T-cell (primary cell): ENCODE data around the gene CD96. TPM values are rescaled to one million over a fixed set of nuclear protein-coding genes. Genes with fewer than 3 reads are reported as not detected.
"Not testable (repeated sequence)": the region's sequence is repeated elsewhere in the genome, so short reads cannot be mapped to it uniquely, and the experiment has no call there.

Source experiments
- ATAC-seq, 4 experiments: fragments of 200-7000 bp in 3 of 4; fragments of 150-1000 bp in 1 of 4; cut with Tn5 transposase; replicated peaks in 1 of 4; 1 replicate in 3 of 4; 2 replicates in 1 of 4; pipeline ENCODE4 v1.10.0; 2021; ENCODE audit warnings: moderate library complexity in 3 of 4, mild to moderate bottlenecking in 2 of 4, moderate number of reproducible peaks in 1 of 4
- CTCF ChIA-PET, 2 donors: fragments of 300-600 bp; sonication (Branson Sonifier 250); formaldehyde crosslinking; loops; one replicate each; lab custom pipeline; 2022; ENCODE audit warnings: antibody characterized with exemption in 2 of 2; lab: Charles Lee
- POLR2A ChIA-PET, 2 donors: fragments of 300-600 bp; sonication (Branson Sonifier 250); formaldehyde crosslinking; loops; one replicate each; lab custom pipeline; 2022; ENCODE audit warnings: antibody characterized with exemption in 2 of 2; lab: Charles Lee
- DNase-seq, 35 experiments: peaks; one replicate each; pipeline versions ENCODE4 v3.0.0 to v3.0.0-alpha.2; 2013 to 2023
- H3K27ac ChIP-seq: one replicate; pipeline ENCODE4 v1.5.1; 2013; ENCODE audit warnings: low read length
- H3K27me3 ChIP-seq, 2 experiments: replicated peaks in 1 of 2; 1 replicate in 1 of 2; 2 replicates in 1 of 2; pipeline versions ENCODE4 v1.6.1 to v1.7.0; 2013; ENCODE audit warnings: low read length in 1 of 2, mixed read lengths in 1 of 2; ENCODE audit not compliant: control insufficient read depth in 2 of 2, insufficient read depth in 2 of 2; ENCODE audit errors: extremely low read depth in 1 of 2
- H3K36me3 ChIP-seq, 2 donors: 1 replicate in 1 of 2; 2 replicates in 1 of 2; pipeline versions ENCODE4 v1.6.1 to v1.7.0; 2013; ENCODE audit warnings: low read length in 1 of 2; ENCODE audit not compliant: control insufficient read depth in 2 of 2, insufficient read depth in 1 of 2; ENCODE audit errors: extremely low read depth in 1 of 2
- H3K4me1 ChIP-seq, 2 experiments: 1 replicate in 1 of 2; 2 replicates in 1 of 2; pipeline versions ENCODE4 v1.6.1 to v1.7.0; 2013; ENCODE audit warnings: low read length in 2 of 2, mixed read lengths in 1 of 2; ENCODE audit not compliant: insufficient read depth in 2 of 2, control insufficient read depth in 1 of 2; ENCODE audit errors: extremely low read depth in 1 of 2
- H3K4me3 ChIP-seq, 2 donors: 1 replicate in 1 of 2; 2 replicates in 1 of 2; pipeline versions ENCODE4 v1.5.1 to v1.7.0; 2013; ENCODE audit warnings: mild to moderate bottlenecking in 2 of 2, low read length in 1 of 2, moderate library complexity in 1 of 2; ENCODE audit not compliant: control insufficient read depth in 1 of 2; ENCODE audit errors: extremely low read depth in 1 of 2
- H3K9me3 ChIP-seq: 2 replicates; pipeline ENCODE4 v1.7.0; 2013
- H3K27ac Mint-ChIP-seq, 2 donors: one replicate each; pipeline ENCODE4 v1.8.0; 2020 to 2021; ENCODE audit warnings: mild to moderate bottlenecking in 2 of 2, mixed read lengths in 2 of 2
- H3K27me3 Mint-ChIP-seq, 2 donors: one replicate each; pipeline ENCODE4 v1.8.0; 2021 to 2022; ENCODE audit warnings: mixed read lengths in 2 of 2
- H3K36me3 Mint-ChIP-seq: one replicate; pipeline ENCODE4 v1.8.0; 2021; ENCODE audit warnings: mixed read lengths
- H3K4me1 Mint-ChIP-seq, 3 donors: one replicate each; pipeline ENCODE4 v1.8.0; 2020 to 2022; ENCODE audit warnings: mixed read lengths in 3 of 3, mild to moderate bottlenecking in 1 of 3
- H3K4me3 Mint-ChIP-seq, 3 donors: one replicate each; pipeline ENCODE4 v1.8.0; 2020 to 2022; ENCODE audit warnings: mild to moderate bottlenecking in 3 of 3, mixed read lengths in 3 of 3, moderate library complexity in 3 of 3
- H3K9me3 Mint-ChIP-seq, 3 donors: one replicate each; pipeline ENCODE4 v1.8.0; 2020 to 2022; ENCODE audit warnings: mixed read lengths in 3 of 3
- WGBS: methylation state at CpG from one replicate; pipeline ENCODE4 v1.1.5; 2013; ENCODE audit warnings: missing lambda C conversion rate; ENCODE audit not compliant: insufficient coverage; 5-methylcytosine and 5-hydroxymethylcytosine counted together
- total RNA-seq, 35 experiments: library from RNA in 6 of 35; stranded (reverse) in 6 of 35; fragments of 120-200 nt in 1 of 35; gene quantifications; one replicate each; pipeline versions ENCODE4 v1.2.1 to v1.2.4 and lab custom pipeline; 2013 to 2026

CD96 gene
- total RNA-seq, 5 donors from 2014 or later (not counting 1 experiment from before 2014, with no cell fraction given): 183 to 229 (median 203) TPM

DNA sequence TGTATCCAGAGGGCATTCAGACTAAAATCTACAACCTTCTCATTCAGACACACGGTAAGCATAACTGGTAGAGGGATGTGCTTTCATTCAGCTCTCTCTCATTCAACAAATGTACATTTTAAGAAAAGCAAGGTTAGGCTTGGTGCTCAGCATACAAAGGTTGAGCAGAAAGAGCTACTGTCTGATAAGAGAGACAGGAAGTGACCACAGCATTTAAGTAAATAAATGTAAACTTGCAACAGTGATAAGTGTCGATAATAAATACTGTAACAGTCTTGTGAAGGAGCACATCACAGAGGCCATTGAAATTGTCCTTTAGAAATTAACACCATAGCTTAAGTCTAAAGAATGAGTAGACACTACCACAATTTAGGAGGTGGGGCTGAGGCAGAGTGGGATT lies 3.4 kb downstream of the CD96 start:
- Mint-ChIP-seq H3K27ac (peak overlapping the region in 1 of 2 donors; percentile 97), H3K4me3 (peak overlapping the region in 1 of 3 donors; percentile 96), H3K9me3 (no peaks in the 10 kb centered on the region), H3K36me3 (peaks cover 14% of the 10 kb centered on the region), H3K27me3 (no peaks in the 10 kb centered on the region), H3K4me1 (peaks cover 49 to 62% (median 51%) of the 10 kb centered on the region in 3 donors)
- Histone ChIP-seq H3K27me3 (no peaks in the 10 kb centered on the region), H3K4me1 (peaks cover 42 to 77% of the 10 kb centered on the region in 2 experiments), H3K36me3 (peaks cover 0 to 16% of the 10 kb centered on the region in 2 donors), H3K27ac (peak overlapping the region; percentile 95), H3K9me3 (no peaks in the 10 kb centered on the region), H3K4me3 (peak overlapping the region; percentile 3 to 19)
- DNase-seq: peak in 1 of 35 experiments; percentile 29
- WGBS: 20% methylated on average over 1 of the region's 2 CpGs
- ChIA-PET POLR2A (interaction anchor here in 1 of 2 donors (0.6 to 3.7 kb wide), 3 partner anchors 65 to 1447 kb away, joined by 4 to 10 read pairs (median 5); no protein-coding TSS in a partner anchor), CTCF (interaction anchor here in 1 of 2 donors (1.1 to 3.2 kb wide), 2 partner anchors 71 to 146 kb away, joined by 3 to 16 read pairs; no protein-coding TSS in a partner anchor)
- no peak for ATAC-seq

DNA sequence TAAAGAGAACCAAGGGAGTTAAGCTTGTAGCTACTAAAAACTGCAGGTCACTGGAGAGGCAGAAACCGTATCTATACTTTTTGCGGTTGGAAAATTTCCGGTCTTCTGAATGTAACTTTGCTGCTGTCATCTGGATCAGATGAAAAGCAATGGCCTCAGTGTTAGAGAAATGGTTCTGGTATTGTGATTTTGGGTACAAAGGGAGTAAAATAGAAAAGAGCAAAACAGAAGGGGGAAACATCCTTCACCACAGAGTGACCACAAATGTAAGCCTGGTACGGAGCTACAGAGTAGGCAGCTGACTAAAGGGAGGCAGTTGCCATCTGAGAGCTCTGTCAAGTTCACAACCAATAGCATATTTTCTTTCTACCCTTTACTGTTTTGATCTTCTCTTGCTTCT lies 5.6 kb downstream of the CD96 start:
- peaks cover 14% of the 10 kb centered on the region for H3K36me3 Mint-ChIP-seq
- peak in 33 of 35 experiments; percentile 16 to 79 (median 57) for DNase-seq
- ChIA-PET POLR2A (interaction anchor here (0.5 to 3.7 kb wide), 7 partner anchors 48 to 740 kb away, joined by 3 to 10 read pairs (median 4); partner anchors contain the start of gene ZBED2 (in 1 of the 2)), CTCF (interaction anchor here (0.6 to 3.2 kb wide), 9 partner anchors 8 to 147 kb away, joined by 3 to 16 read pairs (median 3); no protein-coding TSS in a partner anchor)
- peak overlapping the region; percentile 40 to 59 for H3K4me3 ChIP-seq
- H3K27ac Mint-ChIP-seq: no peak overlapping the region
- H3K9me3 Mint-ChIP-seq: no peaks in the 10 kb centered on the region
- H3K9me3 ChIP-seq: no peaks in the 10 kb centered on the region
- H3K27ac ChIP-seq: peak overlapping the region; percentile 95
- H3K4me1 ChIP-seq: peaks cover 42 to 83% of the 10 kb centered on the region in 2 experiments
- H3K36me3 ChIP-seq: peaks cover 0 to 20% of the 10 kb centered on the region in 2 donors
- H3K27me3 Mint-ChIP-seq: no peaks in the 10 kb centered on the region
- ATAC-seq: peak; percentile 80 to 89 (median 84)
- no peak overlapping the region for H3K4me3 Mint-ChIP-seq
- 0% methylated on average over 3 of the region's 4 CpGs for WGBS
- peaks cover 32 to 47% (median 33%) of the 10 kb centered on the region in 3 donors for H3K4me1 Mint-ChIP-seq
- H3K27me3 ChIP-seq: no peaks in the 10 kb centered on the region

DNA sequence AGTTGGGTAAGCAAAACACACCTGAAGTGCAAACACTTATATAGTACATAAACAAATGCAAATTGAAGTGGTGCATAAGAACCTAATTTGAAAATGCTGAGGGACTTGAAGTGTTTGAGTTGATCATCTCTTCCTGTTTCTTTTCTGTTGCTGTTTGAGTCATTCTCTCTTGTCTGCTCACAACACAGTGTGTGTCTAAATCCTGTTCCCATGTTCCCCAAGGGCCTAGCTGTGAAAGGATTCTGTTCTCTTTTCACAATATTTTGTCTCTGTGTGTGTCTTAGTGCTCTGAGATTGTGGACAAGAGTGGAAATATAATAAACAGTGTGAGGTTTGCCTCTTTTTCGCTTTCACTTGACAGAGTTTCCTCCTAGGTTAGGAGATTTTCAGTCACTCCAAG lies 6.1 kb downstream of the CD96 start:
- CTCF ChIA-PET: interaction anchor here (0.6 to 3.2 kb wide), 7 partner anchors 8 to 146 kb away, joined by 3 to 16 read pairs (median 3); no protein-coding TSS in a partner anchor
- DNase-seq: peak in 1 of 35 experiments; percentile 49

DNA sequence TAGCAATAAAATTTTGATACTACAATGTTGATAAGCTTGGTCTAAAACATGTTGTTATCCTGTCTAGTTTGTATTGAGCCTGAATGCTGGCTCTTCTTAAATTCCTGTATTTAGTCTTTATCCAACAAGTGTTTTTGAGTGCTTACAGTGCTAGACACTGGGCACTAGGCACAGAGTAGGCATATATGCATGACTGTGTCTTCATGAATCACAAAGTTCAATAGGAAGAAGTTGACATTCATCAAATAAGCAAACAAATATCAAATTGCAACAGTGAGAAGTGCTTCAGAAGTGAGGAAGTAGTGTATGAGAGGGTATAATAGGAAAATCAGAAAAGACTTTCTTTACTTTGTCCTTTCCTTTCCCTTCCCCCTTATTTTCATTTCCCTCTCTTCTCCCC lies 6.8 kb downstream of the CD96 start:
- Mint-ChIP-seq H3K9me3 (no peaks in the 10 kb centered on the region), H3K27me3 (no peaks in the 10 kb centered on the region), H3K27ac (no peak overlapping the region), H3K4me3 (no peak overlapping the region), H3K4me1 (peaks cover 35 to 42% (median 39%) of the 10 kb centered on the region in 3 donors), H3K36me3 (peaks cover 14% of the 10 kb centered on the region)
- ATAC-seq: no peak
- peak overlapping the region; percentile 40 to 59 for H3K4me3 ChIP-seq
- H3K36me3 ChIP-seq: peaks cover 0 to 20% of the 10 kb centered on the region in 2 donors
- DNase-seq: no peak
- no peaks in the 10 kb centered on the region for H3K27me3 ChIP-seq
- peaks cover 40 to 82% of the 10 kb centered on the region in 2 experiments for H3K4me1 ChIP-seq
- H3K27ac ChIP-seq: peak overlapping the region; percentile 95
- no peaks in the 10 kb centered on the region for H3K9me3 ChIP-seq
- ChIA-PET CTCF (interaction anchor here (0.6 kb wide), 3 partner anchors 10 to 1446 kb away, joined by 3 to 8 read pairs (median 5); no protein-coding TSS in a partner anchor), POLR2A (interaction anchor here in 1 of 2 donors (2.1 kb wide), 1 partner anchor 62 kb away, joined by 9 read pairs; no protein-coding TSS in a partner anchor)

More for the DNA sequence above, 6.1 kb downstream of the CD96 start:
- Mint-ChIP-seq H3K9me3 (no peaks in the 10 kb centered on the region), H3K27ac (no peak overlapping the region), H3K27me3 (no peaks in the 10 kb centered on the region), H3K36me3 (peaks cover 14% of the 10 kb centered on the region), H3K4me3 (no peak overlapping the region), H3K4me1 (peaks cover 35 to 46% (median 35%) of the 10 kb centered on the region in 3 donors)
- Histone ChIP-seq H3K27ac (peak overlapping the region; percentile 95), H3K4me3 (peak overlapping the region; percentile 40 to 59), H3K4me1 (peaks cover 42 to 81% of the 10 kb centered on the region in 2 experiments), H3K9me3 (no peaks in the 10 kb centered on the region), H3K27me3 (no peaks in the 10 kb centered on the region), H3K36me3 (peaks cover 0 to 20% of the 10 kb centered on the region in 2 donors)
- 0% methylated on average over 1 of the region's 1 CpG for WGBS
- POLR2A ChIA-PET: interaction anchor here (0.5 to 3.7 kb wide), 6 partner anchors 47 to 740 kb away, joined by 3 to 10 read pairs (median 4); partner anchors contain the start of gene ZBED2 (in 1 of the 2)
- peak; percentile 49 to 60 (median 56) for ATAC-seq

DNA sequence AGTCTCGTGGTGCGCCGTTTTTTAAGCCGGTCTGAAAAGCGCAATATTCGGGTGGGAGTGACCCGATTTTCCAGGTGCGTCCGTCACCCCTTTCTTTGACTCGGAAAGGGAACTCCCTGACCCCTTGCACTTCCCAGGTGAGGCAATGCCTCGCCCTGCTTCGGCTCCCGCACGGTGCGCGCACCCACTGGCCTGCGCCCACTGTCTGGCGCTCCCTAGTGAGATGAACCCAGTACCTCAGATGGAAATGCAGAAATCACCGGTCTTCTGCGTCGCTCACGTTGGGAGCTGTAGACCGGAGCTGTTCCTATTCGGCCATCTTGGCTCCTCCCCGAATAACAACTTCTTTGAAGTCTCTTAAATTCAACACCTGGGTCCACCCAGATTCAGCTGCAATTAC lies 19.9 kb downstream of the CD96 start:
- peaks cover 41 to 46% (median 45%) of the 10 kb centered on the region in 3 donors for H3K4me1 Mint-ChIP-seq
- DNase-seq, H3K9me3 Mint-ChIP-seq, H3K4me1 ChIP-seq, H3K27ac Mint-ChIP-seq, H3K27me3 ChIP-seq, H3K4me3 ChIP-seq, H3K9me3 ChIP-seq, ATAC-seq, H3K36me3 ChIP-seq, H3K27ac ChIP-seq, CTCF ChIA-PET, H3K27me3 Mint-ChIP-seq: not testable (repeated sequence)
- H3K4me3 Mint-ChIP-seq: peak overlapping the region in 1 of 3 donors; percentile 29
- POLR2A ChIA-PET: interaction anchor here in 1 of 2 donors (0.9 kb wide), 1 partner anchor 8 kb away, joined by 4 read pairs; no protein-coding TSS in a partner anchor
- H3K36me3 Mint-ChIP-seq: peaks cover 17% of the 10 kb centered on the region
- no CpG with 5 or more reads among the region's 25 CpGs for WGBS

DNA sequence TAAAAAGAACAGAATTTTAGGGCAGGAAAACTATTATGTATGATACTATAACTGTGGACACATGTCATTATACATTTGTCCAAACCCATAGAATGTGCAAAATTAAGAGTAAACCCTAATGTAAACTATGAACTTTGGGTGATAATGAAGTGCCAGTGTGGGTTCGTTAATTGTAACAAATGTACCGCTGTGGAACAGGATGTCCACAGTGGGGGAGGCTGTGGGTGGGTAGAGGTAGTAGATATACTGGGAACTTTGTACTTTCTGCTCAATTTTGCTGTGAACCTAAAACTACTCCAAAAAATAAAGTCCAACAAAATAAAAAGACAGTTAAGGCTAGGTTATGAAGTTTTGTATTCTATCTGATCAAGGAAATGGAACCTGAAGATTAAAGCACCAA lies 24.8 kb downstream of the CD96 start:
- peak overlapping the region; percentile 19 to 72 for H3K27ac Mint-ChIP-seq
- no peak overlapping the region for H3K4me3 Mint-ChIP-seq
- Histone ChIP-seq H3K9me3 (no peaks in the 10 kb centered on the region), H3K27ac (no peak overlapping the region), H3K27me3 (no peaks in the 10 kb centered on the region), H3K36me3 (peaks cover 5 to 23% of the 10 kb centered on the region in 2 donors), H3K4me1 (peaks cover 9 to 16% of the 10 kb centered on the region in 2 experiments), H3K4me3 (no peak overlapping the region)
- ChIA-PET CTCF (no interaction called here), POLR2A (no interaction called here)
- DNase-seq (no peak), ATAC-seq (no peak)
- H3K9me3 Mint-ChIP-seq: no peaks in the 10 kb centered on the region
- H3K27me3 Mint-ChIP-seq: no peaks in the 10 kb centered on the region
- H3K4me1 Mint-ChIP-seq: peaks cover 76 to 79% (median 78%) of the 10 kb centered on the region in 3 donors
- no CpG with 5 or more reads among the region's 2 CpGs for WGBS
- H3K36me3 Mint-ChIP-seq: peaks cover 53% of the 10 kb centered on the region
